H1 (cell line): ENCODE results near the gene TEDC1.

Experiments used
- POLR2A ChIP-seq, 2 experiments: IDR thresholded peaks; 1 replicate in 1 of 2; 2 replicates in 1 of 2; pipeline ENCODE4 v1.6.1; 2011; ENCODE audit warnings: low read depth in 2 of 2, low read length in 2 of 2, mild to moderate bottlenecking in 2 of 2; ENCODE audit errors: control extremely low read depth in 1 of 2
- YY1 ChIP-seq: IDR thresholded peaks from 2 replicates; pipeline ENCODE4 v1.6.1; 2011; ENCODE audit warnings: low read depth, mild to moderate bottlenecking, low read length
- TF ChIP-seq, protein P1 (sequence below), 3 experiments: IDR thresholded peaks; 1 replicate in 2 of 3; 2 replicates in 1 of 3; pipeline versions ENCODE4 v1.5.1 to v1.6.1; 2011; ENCODE audit warnings: low read length in 3 of 3, mild to moderate bottlenecking in 3 of 3, inconsistent platforms in 2 of 3, low read depth in 1 of 3, moderate library complexity in 1 of 3; ENCODE audit not compliant: insufficient read depth in 1 of 3; ENCODE audit errors: control extremely low read depth in 1 of 3

DNA sequence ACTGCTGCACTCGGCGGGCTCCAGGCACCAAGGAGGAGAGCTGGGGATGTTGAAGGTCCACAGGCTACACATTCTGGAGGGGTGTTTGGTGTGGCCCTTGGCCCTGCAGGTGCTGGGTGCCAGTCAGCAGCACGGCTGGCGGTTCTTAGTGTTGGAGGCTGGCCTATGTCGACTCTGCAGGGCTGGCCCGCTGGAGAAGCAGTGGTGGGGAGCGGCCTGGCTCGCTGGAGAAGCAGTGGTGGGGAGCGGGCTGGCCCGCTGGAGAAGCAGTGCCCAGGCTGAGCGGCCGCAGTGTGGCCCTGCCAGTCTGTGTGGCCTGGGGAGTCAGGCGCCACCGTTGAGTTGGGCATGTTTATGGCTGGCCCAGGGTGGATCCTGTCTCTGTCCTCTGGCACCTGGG is 44.1 kb upstream of the TEDC1 start:
- TF ChIP-seq POLR2A (IDR thresholded peaks at IDR 0.05; ENCODE audit: control extremely low read depth in 1 of 2, low read depth in 2 of 2, low read length in 2 of 2) (no peak), YY1 (no peak)
- TF ChIP-seq, protein P1, sequence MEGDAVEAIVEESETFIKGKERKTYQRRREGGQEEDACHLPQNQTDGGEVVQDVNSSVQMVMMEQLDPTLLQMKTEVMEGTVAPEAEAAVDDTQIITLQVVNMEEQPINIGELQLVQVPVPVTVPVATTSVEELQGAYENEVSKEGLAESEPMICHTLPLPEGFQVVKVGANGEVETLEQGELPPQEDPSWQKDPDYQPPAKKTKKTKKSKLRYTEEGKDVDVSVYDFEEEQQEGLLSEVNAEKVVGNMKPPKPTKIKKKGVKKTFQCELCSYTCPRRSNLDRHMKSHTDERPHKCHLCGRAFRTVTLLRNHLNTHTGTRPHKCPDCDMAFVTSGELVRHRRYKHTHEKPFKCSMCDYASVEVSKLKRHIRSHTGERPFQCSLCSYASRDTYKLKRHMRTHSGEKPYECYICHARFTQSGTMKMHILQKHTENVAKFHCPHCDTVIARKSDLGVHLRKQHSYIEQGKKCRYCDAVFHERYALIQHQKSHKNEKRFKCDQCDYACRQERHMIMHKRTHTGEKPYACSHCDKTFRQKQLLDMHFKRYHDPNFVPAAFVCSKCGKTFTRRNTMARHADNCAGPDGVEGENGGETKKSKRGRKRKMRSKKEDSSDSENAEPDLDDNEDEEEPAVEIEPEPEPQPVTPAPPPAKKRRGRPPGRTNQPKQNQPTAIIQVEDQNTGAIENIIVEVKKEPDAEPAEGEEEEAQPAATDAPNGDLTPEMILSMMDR (IDR thresholded peaks at IDR 0.05; ENCODE audit: control extremely low read depth in 1 of 3, insufficient read depth in 1 of 3, low read depth in 1 of 3, low read length in 3 of 3): no peak
